AG09309 (cell line): ENCODE measurements around the gene COG8.

Experiments used
- DNase-seq: peaks from one replicate; pipeline ENCODE4 v3.0.0-alpha.2; 2010; ENCODE audit warnings: low read depth
- H3K4me3 ChIP-seq: 2 replicates; pipeline ENCODE4 v1.5.1; 2011; ENCODE audit warnings: mild to moderate bottlenecking, low read depth, low read length, moderate library complexity; ENCODE audit not compliant: control insufficient read depth
- CTCF ChIP-seq: IDR thresholded peaks from 2 replicates; pipeline ENCODE4 v1.5.1; 2011; ENCODE audit warnings: mild to moderate bottlenecking, low read depth, low read length, inconsistent platforms; ENCODE audit not compliant: insufficient read depth, control insufficient read depth; ENCODE audit errors: missing control alignments

COG8 gene

GRCh38 chr16:69285240-69285639 lies 54.1 kb downstream of the COG8 start:
- no peak for TF ChIP-seq CTCF
- no peak overlapping the region for H3K4me3 ChIP-seq
- DNase-seq: no peak

DNA sequence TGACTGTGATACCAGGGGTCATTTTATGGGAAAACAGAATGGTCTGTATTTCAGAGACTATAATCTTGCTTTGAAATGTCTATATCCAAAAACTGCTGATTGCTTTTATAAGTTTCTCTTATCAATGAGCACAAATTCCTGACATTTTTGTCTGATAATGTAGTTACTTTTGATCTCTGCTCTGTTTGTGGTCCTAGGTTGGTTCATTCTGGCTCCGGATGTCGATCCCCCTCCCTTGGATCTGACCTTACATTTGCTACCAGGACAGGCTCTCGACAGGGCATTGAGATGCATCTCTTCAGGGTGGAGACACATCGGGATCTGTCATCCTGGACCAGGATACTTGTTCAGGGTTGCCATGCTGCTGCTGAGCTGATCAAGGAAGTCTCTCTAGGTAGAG lies 55.5 kb downstream of the COG8 start:
- no peak overlapping the region for H3K4me3 ChIP-seq
- no peak for DNase-seq
- TF ChIP-seq CTCF: no peak

DNA sequence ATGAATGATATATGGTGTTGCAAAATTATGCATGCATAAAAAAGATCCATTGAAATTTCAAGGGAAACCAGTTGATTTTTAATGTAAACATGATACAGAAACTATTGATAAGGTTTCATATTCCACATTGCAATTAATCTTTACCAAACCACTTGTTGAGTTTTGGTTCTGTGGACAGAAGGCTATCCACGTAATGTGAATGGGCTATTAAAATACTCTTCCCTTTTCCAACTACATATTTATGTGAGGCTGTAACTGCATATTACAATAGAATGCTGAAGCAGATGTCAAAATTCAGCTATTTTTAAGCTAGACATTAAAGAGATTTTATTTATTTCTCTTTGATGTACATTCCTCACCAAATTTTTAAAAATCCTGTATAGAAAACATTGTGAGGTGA lies 62.0 kb downstream of the COG8 start:
- TF ChIP-seq CTCF: no peak
- no peak overlapping the region for H3K4me3 ChIP-seq
- no peak for DNase-seq
